HepG2 (cell line): ENCODE results near the gene CA9. TPM values are rescaled to one million over a fixed set of nuclear protein-coding genes. Genes with fewer than 3 reads are reported as not detected.

Experiments used
- EED ChIP-seq: sonication (generic); formaldehyde crosslinking; IDR thresholded peaks from 2 replicates; pipeline ENCODE4 v1.5.0; 2020; ENCODE audit warnings: mild to moderate bottlenecking, missing genetic modification reagents
- ELF4 ChIP-seq: sonication (generic); formaldehyde crosslinking; IDR thresholded peaks from 2 replicates; pipeline ENCODE4 v1.5.0; 2020; ENCODE audit warnings: missing genetic modification reagents, mild to moderate bottlenecking, moderate library complexity, borderline replicate concordance
- FOXO4 ChIP-seq: sonication (generic); formaldehyde crosslinking; conservative IDR thresholded peaks from 2 replicates; pipeline ENCODE4 v1.8.1; 2023; ENCODE audit warnings: missing genetic modification reagents
- JDP2 ChIP-seq: sonication (generic); formaldehyde crosslinking; IDR thresholded peaks from 2 replicates; pipeline ENCODE4 v1.8.1; 2022; ENCODE audit warnings: missing genetic modification reagents, borderline replicate concordance
- KAT7 ChIP-seq: IDR thresholded peaks from 2 replicates; pipeline ENCODE4 v1.6.1; 2018; ENCODE audit warnings: borderline replicate concordance, missing compliant biosample characterization
- MBNL3 ChIP-seq: fragments of 250-450 bp; sonication (Bioruptor Pico); conservative IDR thresholded peaks from 2 replicates; pipeline ENCODE4 v1.8.0; 2022; ENCODE audit warnings: mild to moderate bottlenecking, inconsistent platforms
- MTA3 ChIP-seq: sonication (generic); formaldehyde crosslinking; IDR thresholded peaks from 2 replicates; pipeline ENCODE4 v1.4.0; 2020; ENCODE audit warnings: missing genetic modification reagents
- PCBP1 ChIP-seq: fragments of 200-400 bp; formaldehyde crosslinking; IDR thresholded peaks from 2 replicates; pipeline ENCODE4 v1.6.1; 2017; ENCODE audit warnings: mild to moderate bottlenecking, low read depth, low read length, borderline replicate concordance
- POLR2AphosphoS5 ChIP-seq: IDR thresholded peaks from 2 replicates; pipeline ENCODE4 v1.6.1; 2012; ENCODE audit warnings: low read depth, low read length
- PRPF4 ChIP-seq: fragments of 200-400 bp; formaldehyde crosslinking; IDR thresholded peaks from 2 replicates; pipeline ENCODE4 v1.6.1; 2016; ENCODE audit warnings: low read length, low read depth; ENCODE audit not compliant: poor library complexity, severe bottlenecking
- RCOR2 ChIP-seq: IDR thresholded peaks from 2 replicates; pipeline ENCODE4 v1.6.1; 2016; ENCODE audit warnings: missing biosample characterization, missing genetic modification reagents
- RXRA ChIP-seq: sonication (generic); formaldehyde crosslinking; IDR thresholded peaks from 2 replicates; pipeline ENCODE4 v1.5.1; 2020; ENCODE audit warnings: missing genetic modification reagents
- SIX4 ChIP-seq: sonication (generic); formaldehyde crosslinking; IDR thresholded peaks from 2 replicates; pipeline ENCODE4 v1.4.0; 2020; ENCODE audit warnings: missing genetic modification reagents
- STAT5B ChIP-seq: sonication (generic); formaldehyde crosslinking; IDR thresholded peaks from 2 replicates; pipeline ENCODE4 v1.4.0; 2020; ENCODE audit warnings: missing genetic modification reagents
- TBX3 ChIP-seq: fragments of 450-650 bp; IDR thresholded peaks from 2 replicates; pipeline ENCODE4 v1.6.1; 2017; ENCODE audit warnings: antibody characterized with exemption, mild to moderate bottlenecking, inconsistent platforms, borderline replicate concordance
- TEAD3 ChIP-seq: optimal IDR thresholded peaks from 2 replicates; pipeline ENCODE3; 2016; ENCODE audit warnings: borderline replicate concordance
- THAP7 ChIP-seq: sonication (generic); formaldehyde crosslinking; IDR thresholded peaks from 2 replicates; pipeline ENCODE4 v1.8.1; 2023; ENCODE audit warnings: mild to moderate bottlenecking, missing genetic modification reagents
- ZNF10 ChIP-seq: sonication (generic); formaldehyde crosslinking; IDR thresholded peaks from 2 replicates; pipeline ENCODE4 v1.4.0; 2020; ENCODE audit warnings: mild to moderate bottlenecking, low read depth, missing genetic modification reagents, borderline replicate concordance
- ZNF180 ChIP-seq: sonication (generic); formaldehyde crosslinking; IDR thresholded peaks from 2 replicates; pipeline ENCODE4 v1.4.0; 2020; ENCODE audit warnings: low read depth, missing genetic modification reagents, borderline replicate concordance
- ZNF253 ChIP-seq: sonication (generic); formaldehyde crosslinking; IDR thresholded peaks from 2 replicates; pipeline ENCODE4 v1.8.0; 2022; ENCODE audit warnings: mild to moderate bottlenecking, missing genetic modification reagents, borderline replicate concordance
- ZNF280D ChIP-seq: sonication (generic); formaldehyde crosslinking; IDR thresholded peaks from 2 replicates; pipeline ENCODE4 v1.5.1; 2020; ENCODE audit warnings: mild to moderate bottlenecking, missing genetic modification reagents
- ZNF350 ChIP-seq: sonication (generic); formaldehyde crosslinking; IDR thresholded peaks from 2 replicates; pipeline ENCODE4 v1.4.0; 2020; ENCODE audit warnings: mild to moderate bottlenecking, low read depth, missing genetic modification reagents, borderline replicate concordance
- ZNF577 ChIP-seq: sonication (generic); formaldehyde crosslinking; IDR thresholded peaks from 2 replicates; pipeline ENCODE4 v1.4.0; 2020; ENCODE audit warnings: mild to moderate bottlenecking, low read depth, missing genetic modification reagents, borderline replicate concordance
- ZNF629 ChIP-seq: sonication (generic); formaldehyde crosslinking; conservative IDR thresholded peaks from 2 replicates; pipeline ENCODE4 v1.5.0; 2020; ENCODE audit warnings: missing genetic modification reagents
- ZNF766 ChIP-seq: sonication (generic); formaldehyde crosslinking; IDR thresholded peaks from 2 replicates; pipeline ENCODE4 v1.5.0; 2020; ENCODE audit warnings: missing genetic modification reagents, borderline replicate concordance
- ZNF781 ChIP-seq: sonication (generic); formaldehyde crosslinking; IDR thresholded peaks from 2 replicates; pipeline ENCODE4 v1.5.1; 2020; ENCODE audit warnings: borderline replicate concordance, mild to moderate bottlenecking, missing genetic modification reagents; ENCODE audit errors: not compliant biosample characterization
- ZNF816 ChIP-seq: sonication (generic); formaldehyde crosslinking; IDR thresholded peaks from 2 replicates; pipeline ENCODE4 v1.8.0; 2022; ENCODE audit warnings: missing genetic modification reagents, mild to moderate bottlenecking, borderline replicate concordance
- ZNF850 ChIP-seq: sonication (generic); formaldehyde crosslinking; conservative IDR thresholded peaks from 2 replicates; pipeline ENCODE4 v1.9.0; 2021; ENCODE audit warnings: mild to moderate bottlenecking, missing genetic modification reagents
- polyA plus RNA-seq, 8 experiments: library from polyadenylated mRNA; depleted of rRNA in 3 of 8; stranded (reverse) in 7 of 8; unstranded in 1 of 8; fragments of >200 nt; fragmentation: Illumina TruSeq in 4 of 8; extraction: Trizol in 4 of 8; gene quantifications; 2 replicates each; pipeline versions ENCODE4 v1.2.1 to v1.2.3, GENCODE V29; 2011 to 2016; ENCODE audit warnings: low read depth in 4 of 8, missing spikeins in 1 of 8, mixed read lengths in 1 of 8; ENCODE audit not compliant: insufficient read depth in 1 of 8
- total RNA-seq, 5 experiments: library from RNA; depleted of rRNA; stranded (reverse); fragments of >200 nt; fragmentation: Illumina TruSeq; extraction: Trizol; gene quantifications; 2 replicates each; pipeline ENCODE4 v1.2.3, GENCODE V29; 2016; ENCODE audit warnings: low read depth in 1 of 5

Gene CA9
- total and polyA plus RNA-seq, 2 of the 13 experiments (the other 11 are each of a cell fraction or from before 2014, with no cell fraction given): 0.13 to 152 TPM

- TF ChIP-seq JDP2 (no peak), ELF4 (CRISPR knock-in tag) (peak; percentile 75; the same call in 1 of the 2 replicates), STAT5B (no peak), POLR2AphosphoS5 (no peak), PRPF4 (no peak), ZNF577 (CRISPR knock-in tag) (no peak), ZNF766 (CRISPR knock-in tag) (no peak), ZNF781 (CRISPR knock-in tag) (no peak), ZNF180 (CRISPR knock-in tag) (no peak), MBNL3 (no peak), RXRA (CRISPR knock-in tag) (no peak), ZNF10 (CRISPR knock-in tag) (no peak), ZNF816 (peak; percentile 65; the same call in 1 of the 2 replicates), ZNF280D (CRISPR knock-in tag) (no peak), EED (peak; percentile 64; the same call in 1 of the 2 replicates), ZNF629 (CRISPR knock-in tag) (no peak), KAT7 (CRISPR knock-in tag) (no peak), RCOR2 (CRISPR knock-in tag) (no peak), THAP7 (CRISPR knock-in tag) (no peak), MTA3 (CRISPR knock-in tag) (no peak), ZNF253 (CRISPR knock-in tag) (no peak), TEAD3 (CRISPR knock-in tag) (peak; percentile 89), SIX4 (CRISPR knock-in tag) (no peak), FOXO4 (CRISPR knock-in tag) (0 out of 2 replicates have a peak, but pooled peaks have one; percentile 41), ZNF350 (CRISPR knock-in tag) (no peak; the same call in 1 of the 2 replicates), ZNF850 (CRISPR knock-in tag) (peak; percentile 61; the same call in 1 of the 2 replicates), TBX3 (no peak), PCBP1 (no peak)
Observed at GRCh38 chr9:35646153-35646532, 27.6 kb upstream of the CA9 start (continued).
